Glutamatergic neuron (in vitro differentiated cells): ENCODE measurements around the gene SLC12A3. TPM values are rescaled to one million over a fixed set of nuclear protein-coding genes. Genes with fewer than 3 reads are reported as not detected.

Experiments used
- DNase-seq: peaks from one replicate; pipeline ENCODE4 v3.0.0; 2022
- H3K27ac Mint-ChIP-seq: one replicate; pipeline ENCODE4 v1.8.0; 2020; ENCODE audit warnings: mild to moderate bottlenecking, mixed read lengths, inconsistent platforms; ENCODE audit not compliant: unreplicated experiment
- H3K27me3 Mint-ChIP-seq: one replicate; pipeline ENCODE4 v1.8.0; 2020; ENCODE audit warnings: mild to moderate bottlenecking, moderate library complexity, mixed read lengths, inconsistent platforms; ENCODE audit not compliant: unreplicated experiment
- H3K36me3 Mint-ChIP-seq: one replicate; pipeline ENCODE4 v1.8.0; 2020; ENCODE audit warnings: mild to moderate bottlenecking, mixed read lengths, inconsistent platforms; ENCODE audit not compliant: unreplicated experiment
- H3K4me1 Mint-ChIP-seq: one replicate; pipeline ENCODE4 v1.8.0; 2020; ENCODE audit warnings: mild to moderate bottlenecking, low read depth, mixed read lengths, inconsistent platforms; ENCODE audit not compliant: unreplicated experiment
- H3K4me3 Mint-ChIP-seq: one replicate; pipeline ENCODE4 v1.8.0; 2020; ENCODE audit warnings: mild to moderate bottlenecking, mixed read lengths, inconsistent platforms; ENCODE audit not compliant: unreplicated experiment
- H3K9me3 Mint-ChIP-seq: one replicate; pipeline ENCODE4 v1.8.0; 2020; ENCODE audit warnings: mild to moderate bottlenecking, moderate library complexity, mixed read lengths, inconsistent platforms; ENCODE audit not compliant: unreplicated experiment
- CTCF ChIP-seq: fragments of 200-600 bp; sonication (generic); IDR thresholded peaks from one replicate; pipeline ENCODE4 v1.5.0; 2021; ENCODE audit not compliant: partially characterized antibody, unreplicated experiment
- total RNA-seq: library from RNA; stranded (reverse); fragmentation: NEBNext Ultra II Directional; extraction: Animal tissue kit (Norgen Biotek cat#: 25700); gene quantifications from one replicate; pipeline ENCODE4 v1.2.1, GENCODE V29; 2021; ENCODE audit not compliant: unreplicated experiment

SLC12A3 gene
- total RNA-seq, 1 donor from 2014 or later = not detected

- Mint-ChIP-seq H3K4me3 (no peak overlapping the region), H3K4me1 (no peaks in the 10 kb centered on the region), H3K36me3 (no peaks in the 10 kb centered on the region), H3K9me3 (peaks cover 4% of the 10 kb centered on the region), H3K27me3 (peaks cover 5% of the 10 kb centered on the region), H3K27ac (no peak overlapping the region)
- no peak for TF ChIP-seq CTCF
- DNase-seq = no peak
Measured at GRCh38 chr16:56897026-56897799, 32.2 kb downstream of the SLC12A3 start.

GRCh38 chr16:56898847-56899246, 33.8 kb downstream of the SLC12A3 start:
- peaks cover 4% of the 10 kb centered on the region for H3K9me3 Mint-ChIP-seq
- no peaks in the 10 kb centered on the region for H3K36me3 Mint-ChIP-seq
- no peak for TF ChIP-seq CTCF
- no peaks in the 10 kb centered on the region for H3K4me1 Mint-ChIP-seq
- DNase-seq = no peak
- H3K27me3 Mint-ChIP-seq = peaks cover 3% of the 10 kb centered on the region
- H3K27ac Mint-ChIP-seq = no peak overlapping the region
- no peak overlapping the region for H3K4me3 Mint-ChIP-seq

- no peak for DNase-seq
- TF ChIP-seq CTCF = no peak
- Mint-ChIP-seq H3K27ac (no peak overlapping the region), H3K27me3 (peaks cover 8% of the 10 kb centered on the region), H3K4me3 (no peak overlapping the region), H3K4me1 (no peaks in the 10 kb centered on the region), H3K36me3 (peaks cover 4% of the 10 kb centered on the region), H3K9me3 (peaks cover 2% of the 10 kb centered on the region)
Measured at GRCh38 chr16:56903866-56904265, 38.9 kb downstream of the SLC12A3 start.

- Mint-ChIP-seq H3K4me3 (no peak overlapping the region), H3K9me3 (no peaks in the 10 kb centered on the region), H3K27ac (no peak overlapping the region), H3K36me3 (peaks cover 4% of the 10 kb centered on the region), H3K4me1 (no peaks in the 10 kb centered on the region), H3K27me3 (peaks cover 8% of the 10 kb centered on the region)
- DNase-seq = no peak
- no peak for TF ChIP-seq CTCF
Measured at GRCh38 chr16:56907401-56907800, 42.4 kb downstream of the SLC12A3 start.

GRCh38 chr16:56909527-56909979, 44.5 kb downstream of the SLC12A3 start:
- no peaks in the 10 kb centered on the region for H3K4me1 Mint-ChIP-seq
- no peak overlapping the region for H3K27ac Mint-ChIP-seq
- no peak overlapping the region for H3K4me3 Mint-ChIP-seq
- TF ChIP-seq CTCF = no peak
- H3K36me3 Mint-ChIP-seq = peaks cover 4% of the 10 kb centered on the region
- H3K9me3 Mint-ChIP-seq = no peaks in the 10 kb centered on the region
- no peak for DNase-seq
- peaks cover 6% of the 10 kb centered on the region for H3K27me3 Mint-ChIP-seq
